ENCODE data around the gene HIC1. TPM values are rescaled to one million over a fixed set of nuclear protein-coding genes. Genes with fewer than 3 reads are reported as not detected.

Gene HIC1
- total RNA-seq, 4 donors from 2014 or later, result 6.8 to 40.4 (median 12.8) TPM

GRCh38 chr17:2033153-2033552 lies 21.8 kb upstream of the HIC1 start:
- Histone ChIP-seq H3K36me3 (peaks cover 0 to 29% (median 0%) of the 10 kb centered on the region in 3 donors), H3K4me3 (no peak overlapping the region), H3K9me3 (no peaks in the 10 kb centered on the region), H3K4me1 (peaks cover 4 to 13% (median 7%) of the 10 kb centered on the region in 4 donors), H3K27me3 (no peaks in the 10 kb centered on the region), H3K27ac (no peak overlapping the region)
- no peak for DNase-seq
- no peak for TF ChIP-seq POLR2A (IDR thresholded peaks at IDR 0.05)

GRCh38 chr17:2034157-2034556 lies 20.7 kb upstream of the HIC1 start:
- no peak for TF ChIP-seq CTCF (IDR thresholded peaks at IDR 0.05)
- TF ChIP-seq POLR2A (IDR thresholded peaks at IDR 0.05), result no peak
- no peak overlapping the region for H3K4me3 ChIP-seq
- no peak overlapping the region for H3K27ac ChIP-seq
- DNase-seq, result no peak
- H3K9me3 ChIP-seq, result no peaks in the 10 kb centered on the region
- H3K27me3 ChIP-seq, result no peaks in the 10 kb centered on the region
- peaks cover 4 to 13% (median 7%) of the 10 kb centered on the region in 4 donors for H3K4me1 ChIP-seq
- H3K36me3 ChIP-seq, result peaks cover 0 to 34% (median 0%) of the 10 kb centered on the region in 3 donors

GRCh38 chr17:2034806-2035540 lies 19.9 kb upstream of the HIC1 start:
- H3K9me3 ChIP-seq, result no peaks in the 10 kb centered on the region
- TF ChIP-seq POLR2A (IDR thresholded peaks at IDR 0.05) (no peak), CTCF (IDR thresholded peaks at IDR 0.05) (no peak)
- H3K4me1 ChIP-seq, result peaks cover 4 to 9% (median 7%) of the 10 kb centered on the region in 4 donors
- peaks cover 0 to 34% (median 0%) of the 10 kb centered on the region in 3 donors for H3K36me3 ChIP-seq
- DNase-seq, result no peak
- no peak overlapping the region for H3K27ac ChIP-seq
- H3K4me3 ChIP-seq, result no peak overlapping the region
- no peaks in the 10 kb centered on the region for H3K27me3 ChIP-seq

- peaks cover 0 to 34% (median 0%) of the 10 kb centered on the region in 3 donors for H3K36me3 ChIP-seq
- H3K4me1 ChIP-seq, result peaks cover 2 to 6% (median 4%) of the 10 kb centered on the region in 4 donors
Measured at GRCh38 chr17:2035541-2036488, 19.1 kb upstream of the HIC1 start.

GRCh38 chr17:2037155-2037554 lies 17.7 kb upstream of the HIC1 start:
- TF ChIP-seq CTCF (IDR thresholded peaks at IDR 0.05) (no peak), POLR2A (IDR thresholded peaks at IDR 0.05) (no peak)
- peaks cover 0 to 34% (median 0%) of the 10 kb centered on the region in 3 donors for H3K36me3 ChIP-seq
- no peak for DNase-seq

More at GRCh38 chr17:2035541-2036488, 19.1 kb upstream of the HIC1 start:
- no peaks in the 10 kb centered on the region for H3K27me3 ChIP-seq
- H3K27ac ChIP-seq, result no peak overlapping the region
- DNase-seq, result no peak
- H3K9me3 ChIP-seq, result no peaks in the 10 kb centered on the region
- TF ChIP-seq POLR2A (IDR thresholded peaks at IDR 0.05) (no peak), CTCF (IDR thresholded peaks at IDR 0.05) (no peak)
- no peak overlapping the region for H3K4me3 ChIP-seq

More at GRCh38 chr17:2037155-2037554, 17.7 kb upstream of the HIC1 start:
- no peak overlapping the region for H3K4me3 ChIP-seq
- no peak overlapping the region for H3K27ac ChIP-seq
- H3K9me3 ChIP-seq, result no peaks in the 10 kb centered on the region
- peaks cover 0 to 5% (median 4%) of the 10 kb centered on the region in 4 donors for H3K4me1 ChIP-seq
- H3K27me3 ChIP-seq, result no peaks in the 10 kb centered on the region

Measured in Peyer's patch (tissue), 4 donors.